ENCODE data around the gene PPM1N.
A peak's percentile ranks its signal among the peaks of the same experiment; 100 is the strongest.

PPM1N gene

GRCh38 chr19:45526143-45526542 lies 27.9 kb downstream of the PPM1N start:
- FAIRE-seq = peak; percentile 40
- peak; percentile 74 for DNase-seq (ENCODE audit: insufficient read length, low spot score)

- FAIRE-seq (no peak), DNase-seq (ENCODE audit: insufficient read length, low spot score) (no peak)
These were observed 28.7 kb downstream of the PPM1N start for GRCh38 chr19:45526971-45527370.

GRCh38 chr19:45527731-45528130 lies 29.5 kb downstream of the PPM1N start:
- no peak for FAIRE-seq
- no peak for DNase-seq (ENCODE audit: insufficient read length, low spot score)

- no peak for FAIRE-seq
- peak; percentile 37 for DNase-seq (ENCODE audit: insufficient read length, low spot score)
These were observed 30.0 kb downstream of the PPM1N start for GRCh38 chr19:45528149-45528743.

GRCh38 chr19:45528744-45529419 lies 30.6 kb downstream of the PPM1N start:
- DNase-seq (ENCODE audit: insufficient read length, low spot score) (no peak), FAIRE-seq (no peak)

GRCh38 chr19:45529420-45529785 lies 31.2 kb downstream of the PPM1N start:
- no peak for FAIRE-seq

GRCh38 chr19:45531349-45531748 lies 33.1 kb downstream of the PPM1N start:
- FAIRE-seq (no peak), DNase-seq (ENCODE audit: insufficient read length, low spot score) (no peak)

More at GRCh38 chr19:45529420-45529785, 31.2 kb downstream of the PPM1N start:
- no peak for DNase-seq (ENCODE audit: insufficient read length, low spot score)

GRCh38 chr19:45539459-45539858 lies 41.2 kb downstream of the PPM1N start:
- no peak for FAIRE-seq

GRCh38 chr19:45542234-45542668 lies 44.0 kb downstream of the PPM1N start:
- DNase-seq (ENCODE audit: insufficient read length, low spot score) (no peak), FAIRE-seq (no peak)

More at GRCh38 chr19:45539459-45539858, 41.2 kb downstream of the PPM1N start:
- DNase-seq (ENCODE audit: insufficient read length, low spot score) = no peak

- no peak for FAIRE-seq
These were observed 49.0 kb downstream of the PPM1N start for GRCh38 chr19:45547211-45547770.

GRCh38 chr19:45547965-45548609 lies 49.8 kb downstream of the PPM1N start:
- DNase-seq (ENCODE audit: insufficient read length, low spot score) = no peak
- no peak for FAIRE-seq

More at GRCh38 chr19:45547211-45547770, 49.0 kb downstream of the PPM1N start:
- DNase-seq (ENCODE audit: insufficient read length, low spot score) = no peak
